ENCODE data around the gene TRAF5.

The TRAF5 gene

GRCh38 chr1:211372463-211372862 lies 45.8 kb downstream of the TRAF5 start:
- in situ Hi-C loops (cut with MboI; ENCODE audit: low sequenced_read_pairs, unreplicated experiment) = no loop called here
- TF ChIP-seq CTCF (IDR thresholded peaks at IDR 0.05; ENCODE audit: borderline replicate concordance, control extremely low read depth, extremely low read depth, insufficient read depth, missing control alignments) = no peak
- no peak for DNase-seq (ENCODE audit: low spot score)

GRCh38 chr1:211375146-211375818 lies 48.6 kb downstream of the TRAF5 start:
- DNase-seq (ENCODE audit: low spot score) = no peak
- TF ChIP-seq CTCF (IDR thresholded peaks at IDR 0.05; ENCODE audit: borderline replicate concordance, control extremely low read depth, extremely low read depth, insufficient read depth, missing control alignments) = no peak
- in situ Hi-C loops (cut with MboI; ENCODE audit: low sequenced_read_pairs, unreplicated experiment) = no loop called here

- no peak for TF ChIP-seq CTCF (IDR thresholded peaks at IDR 0.05; ENCODE audit: borderline replicate concordance, control extremely low read depth, extremely low read depth, insufficient read depth, missing control alignments)
- in situ Hi-C loops (cut with MboI; ENCODE audit: low sequenced_read_pairs, unreplicated experiment) = no loop called here
- no peak for DNase-seq (ENCODE audit: low spot score)
Measured at GRCh38 chr1:211375949-211376348, 49.3 kb downstream of the TRAF5 start.

- no peak for TF ChIP-seq CTCF (IDR thresholded peaks at IDR 0.05; ENCODE audit: borderline replicate concordance, control extremely low read depth, extremely low read depth, insufficient read depth, missing control alignments)
Measured at GRCh38 chr1:211376807-211377470, 50.3 kb downstream of the TRAF5 start.

GRCh38 chr1:211377539-211378450 lies 51.2 kb downstream of the TRAF5 start:
- in situ Hi-C loops (cut with MboI; ENCODE audit: low sequenced_read_pairs, unreplicated experiment) = no loop called here
- no peak for TF ChIP-seq CTCF (IDR thresholded peaks at IDR 0.05; ENCODE audit: borderline replicate concordance, control extremely low read depth, extremely low read depth, insufficient read depth, missing control alignments)
- no peak for DNase-seq (ENCODE audit: low spot score)

More at GRCh38 chr1:211376807-211377470, 50.3 kb downstream of the TRAF5 start:
- DNase-seq (ENCODE audit: low spot score) = no peak
- in situ Hi-C loops (cut with MboI; ENCODE audit: low sequenced_read_pairs, unreplicated experiment) = no loop called here

- no peak for TF ChIP-seq CTCF (IDR thresholded peaks at IDR 0.05; ENCODE audit: borderline replicate concordance, control extremely low read depth, extremely low read depth, insufficient read depth, missing control alignments)
- no peak for DNase-seq (ENCODE audit: low spot score)
- in situ Hi-C loops (cut with MboI; ENCODE audit: low sequenced_read_pairs, unreplicated experiment) = no loop called here
Measured at GRCh38 chr1:211378844-211379243, 52.2 kb downstream of the TRAF5 start.
